GM19193 (cell line): ENCODE results near the gene NINJ2.

Experiments
- POLR2A ChIP-seq: IDR thresholded peaks from 4 replicates; pipeline ENCODE4 v1.6.1; 2011; ENCODE audit not compliant: insufficient read depth, insufficient read length; ENCODE audit errors: extremely low read depth

The NINJ2 gene

GRCh38 chr12:663293-663871, at the start of gene NINJ2:
Gene NINJ2, minus strand, starts transcription at chr12:663445. Its CDS starts 85 bp downstream, at chr12:663360.
- no peak for TF ChIP-seq POLR2A

GRCh38 chr12:712172-712863, 49.1 kb upstream of the NINJ2 start:
- TF ChIP-seq POLR2A, result no peak

- no peak for TF ChIP-seq POLR2A
Measured at GRCh38 chr12:709455-710020, 46.3 kb upstream of the NINJ2 start.

DNA sequence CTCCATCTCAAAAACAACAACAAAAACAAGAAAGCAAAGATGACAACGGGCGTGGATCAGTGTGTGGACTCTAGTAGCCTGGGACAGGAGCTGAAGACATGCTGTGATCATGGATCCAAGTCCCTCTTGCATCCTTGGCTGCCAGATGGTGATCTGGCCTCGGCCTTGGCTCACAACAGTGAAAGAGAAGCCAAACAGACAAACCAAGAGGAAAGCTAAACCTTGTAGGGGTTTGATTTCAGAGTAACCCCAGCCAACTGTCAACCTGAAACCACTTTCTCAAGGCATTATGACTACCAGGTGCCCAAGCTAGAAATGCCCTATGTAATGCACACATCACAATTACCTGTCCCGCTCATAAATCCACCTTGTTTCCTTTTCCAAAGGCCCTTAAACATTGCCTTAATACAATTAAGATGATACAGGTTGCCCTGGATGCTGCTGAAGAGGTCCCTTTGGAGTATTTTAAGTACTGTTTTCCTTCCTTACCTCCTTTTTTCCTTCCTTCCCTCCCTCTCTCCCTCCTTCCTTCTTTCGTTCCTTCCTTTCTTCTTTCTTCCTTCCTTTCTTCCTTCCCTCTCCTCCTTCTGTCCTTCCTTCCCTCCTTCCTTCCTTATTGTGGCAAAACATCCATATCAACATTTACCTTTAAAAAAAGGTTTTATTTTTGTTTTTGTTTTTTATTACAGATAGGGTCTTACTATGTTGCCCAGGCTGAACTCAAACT, 41.4 kb upstream of the NINJ2 start:
- no peak for TF ChIP-seq POLR2A

DNA sequence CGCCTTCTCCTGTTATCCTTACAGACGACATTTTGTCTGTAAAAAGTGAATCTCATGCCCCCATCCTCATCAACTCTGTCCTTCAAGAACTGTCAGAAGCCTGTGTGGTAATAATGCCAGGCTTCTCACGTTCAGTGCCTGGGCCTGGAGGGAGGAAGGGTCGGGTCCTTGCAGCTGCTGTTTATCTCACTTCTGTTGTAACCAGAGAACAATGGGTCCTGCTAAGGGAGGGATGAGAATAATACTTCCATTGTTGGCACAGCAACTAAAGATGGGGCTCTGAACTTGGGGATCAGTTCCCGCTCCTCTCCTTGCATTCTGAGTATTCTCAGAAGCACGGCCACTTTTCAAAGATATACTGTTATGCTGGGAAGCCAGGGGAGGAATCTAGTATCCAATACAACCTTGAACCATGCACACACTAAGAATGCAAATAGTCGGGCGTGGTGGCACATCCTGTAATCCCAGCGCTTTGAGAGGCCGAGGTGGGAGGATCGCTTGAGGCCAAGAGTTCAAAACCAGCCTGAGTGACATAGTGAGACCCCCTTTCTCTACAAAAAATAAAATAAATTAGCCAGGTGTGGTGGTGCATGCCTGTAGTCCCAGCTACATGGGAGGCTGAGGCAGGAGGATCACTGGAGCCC, 38.8 kb upstream of the NINJ2 start:
- TF ChIP-seq POLR2A, result no peak

GRCh38 chr12:700016-700415, 36.8 kb upstream of the NINJ2 start:
- no peak for TF ChIP-seq POLR2A

- TF ChIP-seq POLR2A, result no peak
Measured at GRCh38 chr12:697481-697880, 34.2 kb upstream of the NINJ2 start.

- TF ChIP-seq POLR2A, result no peak
Measured at GRCh38 chr12:694734-695503, 31.7 kb upstream of the NINJ2 start.

- TF ChIP-seq POLR2A, result no peak
Measured at GRCh38 chr12:693934-694533, 30.8 kb upstream of the NINJ2 start.

GRCh38 chr12:692274-692673, 29.0 kb upstream of the NINJ2 start:
- TF ChIP-seq POLR2A, result no peak

DNA sequence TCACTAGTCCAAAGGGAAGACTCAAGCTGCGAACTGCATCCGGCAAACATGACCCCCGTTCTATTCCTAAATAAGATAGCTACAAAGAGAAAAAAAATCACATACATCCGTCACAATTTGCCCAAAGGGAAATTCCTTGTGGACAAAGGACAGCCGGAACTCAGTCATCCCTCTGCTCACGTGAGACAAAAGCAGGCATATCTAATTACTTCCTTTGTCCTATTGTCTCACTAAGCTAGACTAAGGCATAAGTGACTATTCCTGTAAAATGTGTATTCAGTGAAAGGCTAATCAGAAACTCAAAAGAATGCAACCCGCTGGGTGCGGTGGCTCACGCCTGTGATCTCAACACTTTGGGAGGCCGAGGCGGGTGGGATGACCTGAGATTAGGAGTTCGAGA, 27.2 kb upstream of the NINJ2 start:
- no peak for TF ChIP-seq POLR2A

DNA sequence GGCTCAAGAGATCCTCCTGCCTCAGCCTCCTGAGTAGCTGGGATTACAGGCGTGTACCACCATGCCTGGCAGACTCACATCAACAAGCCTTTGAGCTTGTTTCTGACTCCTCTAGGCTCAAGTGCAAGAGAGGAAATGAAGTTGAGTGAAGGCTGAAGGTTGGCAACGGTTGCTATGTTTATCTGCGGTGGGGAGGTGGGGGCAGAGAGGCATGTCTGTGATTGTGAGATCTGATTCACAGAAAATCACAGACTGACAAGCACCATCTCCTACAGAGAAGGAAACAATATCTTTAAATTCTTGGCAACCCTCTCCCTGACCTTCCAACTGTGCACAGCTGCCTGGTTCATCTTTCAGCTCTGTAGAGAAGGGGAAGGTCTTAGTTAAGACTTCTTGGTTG, 22.1 kb upstream of the NINJ2 start:
- TF ChIP-seq POLR2A, result peak; percentile 37

DNA sequence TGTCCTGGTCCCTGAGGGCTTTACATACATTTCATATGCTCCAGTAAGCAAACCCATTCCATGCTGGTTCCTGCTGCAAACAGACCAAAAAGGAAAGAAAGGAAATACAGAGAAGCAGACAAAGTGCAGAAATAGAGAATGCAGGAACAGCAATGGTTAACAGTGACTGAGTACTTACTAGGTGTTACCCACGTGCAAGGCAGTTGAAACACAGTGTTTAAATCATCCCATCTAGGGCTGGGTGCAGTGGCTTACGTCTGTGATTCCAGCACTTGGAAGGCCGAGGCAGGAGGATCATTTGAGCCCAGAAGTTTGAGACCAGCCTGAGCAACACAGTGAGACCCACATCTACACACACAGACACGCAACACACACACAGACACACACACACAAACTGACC, 21.2 kb upstream of the NINJ2 start:
- TF ChIP-seq POLR2A, result no peak
